Activated CD8-positive, alpha-beta memory T cell treated with anti-CD3 and anti-CD28 coated beads for 36 hours (primary cell): ENCODE data around the gene FAIM2. TPM values are rescaled to one million over a fixed set of nuclear protein-coding genes. Genes with fewer than 3 reads are reported as not detected.
"Not testable (repeated sequence)": the region's sequence is repeated elsewhere in the genome, so short reads cannot be mapped to it uniquely, and the experiment has no call there.

Source experiments
- CTCF ChIA-PET: fragments of 350-600 bp; sonication (Branson Sonifier 250); formaldehyde crosslinking; loops from one replicate; lab custom pipeline; 2021; ENCODE audit warnings: antibody characterized with exemption; lab: Charles Lee
- POLR2A ChIA-PET: fragments of 350-600 bp; sonication (Branson Sonifier 250); formaldehyde crosslinking; loops from one replicate; lab custom pipeline; 2021; ENCODE audit warnings: antibody characterized with exemption; lab: Charles Lee
- total RNA-seq, 2 experiments: library from RNA; stranded (reverse); gene quantifications; one replicate each; pipeline ENCODE4 v1.2.3, GENCODE V29; 2021

The FAIM2 gene
- total RNA-seq, 2 experiments from 2014 or later: 0.23 to 1.0 TPM

- POLR2A ChIA-PET: no interaction called here
- CTCF ChIA-PET: no interaction called here
Observed at GRCh38 chr12:49863946-49864797, 39.5 kb downstream of the FAIM2 start.

- CTCF ChIA-PET, POLR2A ChIA-PET: not testable (repeated sequence)
Observed at GRCh38 chr12:49860921-49861320, 42.8 kb downstream of the FAIM2 start.

- POLR2A ChIA-PET: not testable (repeated sequence)
- CTCF ChIA-PET: interaction anchor here (0.7 kb wide), 1 partner anchor 52 kb away, joined by 3 read pairs; no protein-coding TSS in a partner anchor
Observed at GRCh38 chr12:49855890-49856289, 47.8 kb downstream of the FAIM2 start.

- POLR2A ChIA-PET: no interaction called here
- CTCF ChIA-PET: interaction anchor here (1.2 kb wide), 1 partner anchor 12 kb away, joined by 4 read pairs; no protein-coding TSS in a partner anchor
Observed at GRCh38 chr12:49854976-49855375, 48.7 kb downstream of the FAIM2 start.

GRCh38 chr12:49853671-49854070 is 50.0 kb downstream of the FAIM2 start:
- ChIA-PET POLR2A (no interaction called here), CTCF (no interaction called here)

- POLR2A ChIA-PET: no interaction called here
- CTCF ChIA-PET: interaction anchor here (1.8 kb wide), 1 partner anchor 70 kb away, joined by 7 read pairs; no protein-coding TSS in a partner anchor
Observed at GRCh38 chr12:49847161-49847560, 56.5 kb downstream of the FAIM2 start.

- POLR2A ChIA-PET: no interaction called here
- CTCF ChIA-PET: interaction anchor here (0.7 to 1.8 kb wide), 4 partner anchors 69 to 718 kb away, joined by 3 to 7 read pairs (median 4); no protein-coding TSS in a partner anchor
Observed at GRCh38 chr12:49846032-49846431, 57.7 kb downstream of the FAIM2 start.

GRCh38 chr12:49843876-49844437 is 59.7 kb downstream of the FAIM2 start:
- ChIA-PET POLR2A (interaction anchor here (1.5 kb wide), 1 partner anchor 103 kb away, joined by 7 read pairs; the partner anchor contains the start of gene TMBIM6), CTCF (interaction anchor here (1.4 kb wide), 2 partner anchors 23 to 103 kb away, joined by 4 to 5 read pairs; partner anchors contain the start of gene TMBIM6)

- POLR2A ChIA-PET: interaction anchor here (1.0 to 1.5 kb wide), 3 partner anchors 14 to 241 kb away, joined by 3 to 7 read pairs (median 6); partner anchors contain the start of gene TMBIM6
Observed at GRCh38 chr12:49843411-49843810, 60.3 kb downstream of the FAIM2 start.

GRCh38 chr12:49842519-49843352 is 61.0 kb downstream of the FAIM2 start, which contains the start of gene BCDIN3D:
BCDIN3D (minus strand) TSS chr12:49843106; CDS start chr12:49843087, 19 bp downstream.
- CTCF ChIA-PET: interaction anchor here (0.7 to 1.7 kb wide), 4 partner anchors 24 to 124 kb away, joined by 3 to 5 read pairs (median 4); partner anchors contain the start of gene TMBIM6

More at GRCh38 chr12:49843411-49843810, 60.3 kb downstream of the FAIM2 start:
- CTCF ChIA-PET: interaction anchor here (0.7 to 1.7 kb wide), 4 partner anchors 24 to 123 kb away, joined by 3 to 5 read pairs (median 4); partner anchors contain the start of gene TMBIM6

GRCh38 chr12:49838973-49839633 is 64.6 kb downstream of the FAIM2 start:
- ChIA-PET CTCF (interaction anchor here (0.7 to 4.0 kb wide), 9 partner anchors 11 to 497 kb away, joined by 3 to 17 read pairs (median 4); partner anchors contain the start of genes NCKAP5L and TMBIM6), POLR2A (interaction anchor here (1.2 kb wide), 1 partner anchor 98 kb away, joined by 5 read pairs; no protein-coding TSS in a partner anchor)

More at GRCh38 chr12:49842519-49843352, 61.0 kb downstream of the FAIM2 start, which contains the start of gene BCDIN3D:
- POLR2A ChIA-PET: interaction anchor here (1.0 to 1.5 kb wide), 3 partner anchors 14 to 242 kb away, joined by 3 to 7 read pairs (median 6); partner anchors contain the start of gene TMBIM6

GRCh38 chr12:49832836-49833421 is 70.8 kb downstream of the FAIM2 start:
- POLR2A ChIA-PET: no interaction called here
- CTCF ChIA-PET: no interaction called here

- ChIA-PET POLR2A (no interaction called here), CTCF (no interaction called here)
Observed at GRCh38 chr12:49831717-49832116, 72.0 kb downstream of the FAIM2 start.

- CTCF ChIA-PET: interaction anchor here (0.6 to 2.8 kb wide), 8 partner anchors 9 to 737 kb away, joined by 3 to 11 read pairs (median 3); no protein-coding TSS in a partner anchor
Observed at GRCh38 chr12:49828133-49829091, 75.3 kb downstream of the FAIM2 start, which contains the start of gene NCKAP5L. NCKAP5L (minus strand) TSS chr12:49828413; CDS start chr12:49804044, 24,369 bp downstream.

GRCh38 chr12:49827401-49828099 is 76.2 kb downstream of the FAIM2 start:
- CTCF ChIA-PET: interaction anchor here (0.6 to 2.8 kb wide), 5 partner anchors 12 to 1066 kb away, joined by 3 to 11 read pairs (median 4); partner anchors contain the start of gene TMBIM6
- POLR2A ChIA-PET: interaction anchor here (2.0 kb wide), 1 partner anchor 86 kb away, joined by 10 read pairs; the partner anchor contains the start of gene TMBIM6

More at GRCh38 chr12:49828133-49829091, 75.3 kb downstream of the FAIM2 start, which contains the start of gene NCKAP5L:
- POLR2A ChIA-PET: interaction anchor here (0.6 to 2.0 kb wide), 3 partner anchors 15 to 87 kb away, joined by 3 to 10 read pairs (median 6); partner anchors contain the start of genes BCDIN3D and TMBIM6
